Measurements from ENCODE around the gene TMSB10. TPM values are rescaled to one million over a fixed set of nuclear protein-coding genes. Genes with fewer than 3 reads are reported as not detected.

Gene TMSB10
- total and polyA plus RNA-seq, 2 of the 13 experiments (the other 11 are each of a cell fraction or from before 2014, with no cell fraction given): 665 to 708 TPM

GRCh38 chr2:84954329-84954728 lies 48.9 kb downstream of the TMSB10 start (continued):
- TF ChIP-seq MAFK (conservative IDR thresholded peaks at IDR 0.05 in 1 of 2, IDR thresholded peaks at IDR 0.05 in 1 of 2; ENCODE audit: low read length in 2 of 2): peak; percentile 66 to 76
- no peak for TF ChIP-seq NR2F6 (IDR thresholded peaks at IDR 0.05)
- TF ChIP-seq NR2F6 (CRISPR knock-in tag; IDR thresholded peaks at IDR 0.05): peak; percentile 43; the same call in 1 of the 2 replicates
- TF ChIP-seq SKI (IDR thresholded peaks at IDR 0.05; ENCODE audit: partially characterized antibody): no peak
- 0 out of 2 replicates have a peak, but pooled peaks have one; percentile 27 for TF ChIP-seq ATF1 (CRISPR knock-in tag; IDR thresholded peaks at IDR 0.05)
- TF ChIP-seq, protein P1, sequence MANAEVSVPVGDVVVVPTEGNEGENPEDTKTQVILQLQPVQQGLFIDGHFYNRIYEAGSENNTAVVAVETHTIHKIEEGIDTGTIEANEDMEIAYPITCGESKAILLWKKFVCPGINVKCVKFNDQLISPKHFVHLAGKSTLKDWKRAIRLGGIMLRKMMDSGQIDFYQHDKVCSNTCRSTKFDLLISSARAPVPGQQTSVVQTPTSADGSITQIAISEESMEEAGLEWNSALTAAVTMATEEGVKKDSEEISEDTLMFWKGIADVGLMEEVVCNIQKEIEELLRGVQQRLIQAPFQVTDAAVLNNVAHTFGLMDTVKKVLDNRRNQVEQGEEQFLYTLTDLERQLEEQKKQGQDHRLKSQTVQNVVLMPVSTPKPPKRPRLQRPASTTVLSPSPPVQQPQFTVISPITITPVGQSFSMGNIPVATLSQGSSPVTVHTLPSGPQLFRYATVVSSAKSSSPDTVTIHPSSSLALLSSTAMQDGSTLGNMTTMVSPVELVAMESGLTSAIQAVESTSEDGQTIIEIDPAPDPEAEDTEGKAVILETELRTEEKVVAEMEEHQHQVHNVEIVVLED (CRISPR knock-in tag; IDR thresholded peaks at IDR 0.05; ENCODE audit: borderline replicate concordance): 0 out of 2 replicates have a peak, but pooled peaks have one; percentile 14
- no peak for TF ChIP-seq SETDB1 (CRISPR knock-in tag; IDR thresholded peaks at IDR 0.05; ENCODE audit: borderline replicate concordance)
- TF ChIP-seq GTF3A (CRISPR knock-in tag; conservative IDR thresholded peaks at IDR 0.05): no peak
- no peak for TF ChIP-seq PHB2 (IDR thresholded peaks at IDR 0.05; ENCODE audit: partially characterized antibody)
- TF ChIP-seq ZNF605 (CRISPR knock-in tag; IDR thresholded peaks at IDR 0.05): peak; percentile 58; the same call in 1 of the 2 replicates
- no peak for TF ChIP-seq ZNF556 (CRISPR knock-in tag; IDR thresholded peaks at IDR 0.05; ENCODE audit: borderline replicate concordance)
- TF ChIP-seq ZNF282 (IDR thresholded peaks at IDR 0.05; ENCODE audit: partially characterized antibody): no peak
- TF ChIP-seq ZNF501 (CRISPR knock-in tag; IDR thresholded peaks at IDR 0.05): 0 out of 2 replicates have a peak, but pooled peaks have one; percentile 47
- TF ChIP-seq ZMYM2 (CRISPR knock-in tag; IDR thresholded peaks at IDR 0.05): no peak
- TF ChIP-seq, protein P2, sequence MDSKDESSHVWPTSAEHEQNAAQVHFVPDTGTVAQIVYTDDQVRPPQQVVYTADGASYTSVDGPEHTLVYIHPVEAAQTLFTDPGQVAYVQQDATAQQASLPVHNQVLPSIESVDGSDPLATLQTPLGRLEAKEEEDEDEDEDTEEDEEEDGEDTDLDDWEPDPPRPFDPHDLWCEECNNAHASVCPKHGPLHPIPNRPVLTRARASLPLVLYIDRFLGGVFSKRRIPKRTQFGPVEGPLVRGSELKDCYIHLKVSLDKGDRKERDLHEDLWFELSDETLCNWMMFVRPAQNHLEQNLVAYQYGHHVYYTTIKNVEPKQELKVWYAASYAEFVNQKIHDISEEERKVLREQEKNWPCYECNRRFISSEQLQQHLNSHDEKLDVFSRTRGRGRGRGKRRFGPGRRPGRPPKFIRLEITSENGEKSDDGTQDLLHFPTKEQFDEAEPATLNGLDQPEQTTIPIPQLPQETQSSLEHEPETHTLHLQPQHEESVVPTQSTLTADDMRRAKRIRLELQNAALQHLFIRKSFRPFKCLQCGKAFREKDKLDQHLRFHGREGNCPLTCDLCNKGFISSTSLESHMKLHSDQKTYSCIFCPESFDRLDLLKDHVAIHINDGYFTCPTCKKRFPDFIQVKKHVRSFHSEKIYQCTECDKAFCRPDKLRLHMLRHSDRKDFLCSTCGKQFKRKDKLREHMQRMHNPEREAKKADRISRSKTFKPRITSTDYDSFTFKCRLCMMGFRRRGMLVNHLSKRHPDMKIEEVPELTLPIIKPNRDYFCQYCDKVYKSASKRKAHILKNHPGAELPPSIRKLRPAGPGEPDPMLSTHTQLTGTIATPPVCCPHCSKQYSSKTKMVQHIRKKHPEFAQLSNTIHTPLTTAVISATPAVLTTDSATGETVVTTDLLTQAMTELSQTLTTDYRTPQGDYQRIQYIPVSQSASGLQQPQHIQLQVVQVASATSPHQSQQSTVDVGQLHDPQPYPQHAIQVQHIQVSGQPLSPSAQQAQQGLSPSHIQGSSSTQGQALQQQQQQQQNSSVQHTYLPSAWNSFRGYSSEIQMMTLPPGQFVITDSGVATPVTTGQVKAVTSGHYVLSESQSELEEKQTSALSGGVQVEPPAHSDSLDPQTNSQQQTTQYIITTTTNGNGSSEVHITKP (CRISPR knock-in tag; IDR thresholded peaks at IDR 0.05; ENCODE audit: low read depth): no peak
- TF ChIP-seq ZNF574 (CRISPR knock-in tag; IDR thresholded peaks at IDR 0.05): no peak
- peak; percentile 54; the same call in 1 of the 2 replicates for TF ChIP-seq UBTF (CRISPR knock-in tag; IDR thresholded peaks at IDR 0.05)
- peak; percentile 84 for TF ChIP-seq MED1 (CRISPR knock-in tag; IDR thresholded peaks at IDR 0.05)
- TF ChIP-seq ZFYVE20 (CRISPR knock-in tag; IDR thresholded peaks at IDR 0.05; ENCODE audit: borderline replicate concordance, low read depth): no peak
- no peak for TF ChIP-seq ZNF577 (CRISPR knock-in tag; IDR thresholded peaks at IDR 0.05; ENCODE audit: borderline replicate concordance, low read depth)
- TF ChIP-seq TGIF2 (CRISPR knock-in tag; IDR thresholded peaks at IDR 0.05): 0 out of 2 replicates have a peak, but pooled peaks have one; percentile 38

All from HepG2 (cell line).